Keratinocyte (primary cell): ENCODE measurements around the gene TIAM2. TPM values are rescaled to one million over a fixed set of nuclear protein-coding genes. Genes with fewer than 3 reads are reported as not detected.

Experiments used
- DNase-seq: peaks from one replicate; pipeline ENCODE4 v3.0.0-alpha.2; 2011; ENCODE audit warnings: low read depth, missing footprints, low spot score
- FAIRE-seq: peaks from 2 replicates; lab custom pipeline; 2011; peaks lifted over from hg19 to GRCh38; lab: Jason Lieb, UNC
- H2AFZ ChIP-seq: 2 replicates; pipeline ENCODE4 v1.6.0; 2012; ENCODE audit warnings: low read length, control low read depth, inconsistent platforms; ENCODE audit not compliant: control insufficient read depth
- H3K27ac ChIP-seq: 2 replicates; pipeline ENCODE4 v1.5.1; 2011; ENCODE audit warnings: low read length; ENCODE audit not compliant: control insufficient read depth, insufficient read depth
- H3K27me3 ChIP-seq: 3 replicates; pipeline ENCODE4 v1.6.0; 2011; ENCODE audit warnings: low read length; ENCODE audit not compliant: control insufficient read depth, insufficient read depth; ENCODE audit errors: extremely low read depth
- H3K36me3 ChIP-seq, 2 experiments: 2 replicates in 1 of 2; 3 replicates in 1 of 2; pipeline ENCODE4 v1.5.1; 2011; ENCODE audit warnings: low read length in 2 of 2, mild to moderate bottlenecking in 1 of 2; ENCODE audit not compliant: control insufficient read depth in 2 of 2, insufficient read depth in 2 of 2; ENCODE audit errors: extremely low read depth in 1 of 2
- H3K4me1 ChIP-seq: 3 replicates; pipeline ENCODE4 v1.5.1; 2011; ENCODE audit warnings: low read length; ENCODE audit not compliant: control insufficient read depth, insufficient read depth; ENCODE audit errors: extremely low read depth
- H3K4me2 ChIP-seq: 3 replicates; pipeline ENCODE4 v1.6.0; 2011; ENCODE audit warnings: low read depth, low read length; ENCODE audit not compliant: control insufficient read depth, insufficient read depth; ENCODE audit errors: extremely low read depth
- H3K4me3 ChIP-seq, 3 experiments: fragments of 200-600 bp in 1 of 3; sonication (generic) in 1 of 3; 2 replicates in 2 of 3; 3 replicates in 1 of 3; pipeline ENCODE4 v1.5.1; 2011 to 2016; ENCODE audit warnings: low read length in 3 of 3, mild to moderate bottlenecking in 3 of 3, control low read depth in 2 of 3, inconsistent platforms in 1 of 3, low read depth in 1 of 3, mixed read lengths in 1 of 3, mixed run types in 1 of 3, moderate library complexity in 1 of 3; ENCODE audit not compliant: control insufficient read depth in 2 of 3, insufficient read depth in 2 of 3; ENCODE audit errors: extremely low read depth in 1 of 3
- H3K79me2 ChIP-seq: 2 replicates; pipeline ENCODE4 v1.6.0; 2012; ENCODE audit warnings: low read length; ENCODE audit not compliant: control insufficient read depth, insufficient read depth
- H3K9ac ChIP-seq: 3 replicates; pipeline ENCODE4 v1.6.0; 2011; ENCODE audit warnings: low read length; ENCODE audit not compliant: control insufficient read depth, insufficient read depth; ENCODE audit errors: extremely low read depth
- H3K9me1 ChIP-seq: 3 replicates; pipeline ENCODE4 v1.6.0; 2011; ENCODE audit warnings: low read length; ENCODE audit not compliant: control insufficient read depth, insufficient read depth; ENCODE audit errors: extremely low read depth
- H3K9me3 ChIP-seq: 2 replicates; pipeline ENCODE4 v1.5.1; 2012; ENCODE audit warnings: low read depth, low read length; ENCODE audit not compliant: control insufficient read depth
- H4K20me1 ChIP-seq: 3 replicates; pipeline ENCODE4 v1.6.0; 2011; ENCODE audit warnings: low read length; ENCODE audit not compliant: control insufficient read depth, insufficient read depth; ENCODE audit errors: extremely low read depth
- CTCF ChIP-seq, 3 experiments: IDR thresholded peaks in 1 of 3; conservative IDR thresholded peaks in 1 of 3; optimal IDR thresholded peaks in 1 of 3; 2 replicates in 2 of 3; 3 replicates in 1 of 3; pipeline versions ENCODE3 to v1.5.1; 2011; ENCODE audit warnings: low read length in 3 of 3, mild to moderate bottlenecking in 3 of 3, moderate library complexity in 2 of 3, control low read depth in 1 of 3, inconsistent platforms in 1 of 3; ENCODE audit not compliant: insufficient read depth in 2 of 3; ENCODE audit errors: extremely low read depth in 1 of 3
- EZH2 ChIP-seq: IDR thresholded peaks from one replicate; pipeline ENCODE4 v1.6.1; 2012; ENCODE audit warnings: inconsistent platforms, mild to moderate bottlenecking, low read length, moderate library complexity
- dilution Hi-C: fragments of 300-500 bp; cut with MboI; formaldehyde crosslinking; loops from one replicate; pipeline ENCODE4 v1.7.0; 2020; ENCODE audit warnings: low sequenced_read_pairs; ENCODE audit not compliant: extremely low pct_ligation_motif_present
- polyA plus RNA-seq, 5 experiments: library from polyadenylated mRNA; depleted of rRNA in 3 of 5; stranded (reverse) in 3 of 5; stranded (forward) in 1 of 5; unstranded in 1 of 5; fragments of >200 nt; gene quantifications; 1 replicate in 1 of 5; 2 replicates in 3 of 5; 3 replicates in 1 of 5; pipeline versions ENCODE4 v1.2.1 to v1.2.3, GENCODE V29; 2011 to 2012; ENCODE audit warnings: missing spikeins in 2 of 5, low read depth in 1 of 5, low replicate concordance in 1 of 5

The TIAM2 gene
- polyA plus RNA-seq, 1 donor (not counting 4 experiments of a cell fraction or from before 2014, with no cell fraction given) = 4.0 TPM

- Histone ChIP-seq H4K20me1 (no peaks in the 10 kb centered on the region), H3K4me2 (no peak overlapping the region), H3K9me1 (no peaks in the 10 kb centered on the region), H3K4me3 (no peak overlapping the region), H3K4me1 (no peaks in the 10 kb centered on the region), H3K27ac (no peak overlapping the region), H3K79me2 (no peaks in the 10 kb centered on the region), H3K9ac (no peak overlapping the region), H3K36me3 (no peaks in the 10 kb centered on the region), H2AFZ (no peak overlapping the region), H3K9me3 (no peaks in the 10 kb centered on the region), H3K27me3 (no peaks in the 10 kb centered on the region)
- FAIRE-seq = no peak
- dilution Hi-C loops = loop anchor here (25.0 kb wide), 1 partner anchor 204 kb away; no protein-coding TSS in a partner anchor
- no peak for DNase-seq
- TF ChIP-seq EZH2 (no peak), CTCF (optimal IDR thresholded peaks at IDR 0.05 in 1 of 3, IDR thresholded peaks at IDR 0.05 in 1 of 3, conservative IDR thresholded peaks at IDR 0.05 in 1 of 3; ENCODE audit: extremely low read depth in 1 of 3, insufficient read depth in 2 of 3, low read length in 3 of 3) (no peak)
These were observed 145.9 kb downstream of the TIAM2 start for GRCh38 chr6:155141002-155141401.

- no peak overlapping the region for H3K9ac ChIP-seq
- no peak for DNase-seq
- no peaks in the 10 kb centered on the region for H4K20me1 ChIP-seq
- dilution Hi-C loops = loop anchor here (25.0 kb wide), 1 partner anchor 204 kb away; no protein-coding TSS in a partner anchor
- no peak overlapping the region for H2AFZ ChIP-seq
- TF ChIP-seq EZH2 = no peak
- TF ChIP-seq CTCF (optimal IDR thresholded peaks at IDR 0.05 in 1 of 3, IDR thresholded peaks at IDR 0.05 in 1 of 3, conservative IDR thresholded peaks at IDR 0.05 in 1 of 3; ENCODE audit: extremely low read depth in 1 of 3, insufficient read depth in 2 of 3, low read length in 3 of 3) = no peak
- H3K36me3 ChIP-seq = no peaks in the 10 kb centered on the region
- H3K4me3 ChIP-seq = no peak overlapping the region
- no peaks in the 10 kb centered on the region for H3K9me3 ChIP-seq
- FAIRE-seq = no peak
- no peaks in the 10 kb centered on the region for H3K9me1 ChIP-seq
- no peaks in the 10 kb centered on the region for H3K4me1 ChIP-seq
- no peaks in the 10 kb centered on the region for H3K27me3 ChIP-seq
- H3K27ac ChIP-seq = no peak overlapping the region
- H3K4me2 ChIP-seq = no peak overlapping the region
- H3K79me2 ChIP-seq = no peaks in the 10 kb centered on the region
These were observed 146.4 kb downstream of the TIAM2 start for GRCh38 chr6:155141512-155141911.
